IMR-90 (cell line): Measurements from ENCODE around the gene PTEN. TPM values are rescaled to one million over a fixed set of nuclear protein-coding genes. Genes with fewer than 3 reads are reported as not detected.

Source experiments
- ATAC-seq: fragments of 200-7000 bp; cut with Tn5 transposase; 2 replicates; pipeline ENCODE4 v1.9.1; 2020; ENCODE audit warnings: low read depth, mild to moderate bottlenecking, moderate library complexity
- BruUV-seq: library from RNA; stranded (reverse); fragments of 400-500 nt; replicated peaks from 2 replicates; lab custom pipeline; 2021; lab: Mats Ljungman, UMichigan
- CTCF ChIA-PET: fragments of 300-600 bp; formaldehyde crosslinking; extraction: SDS; loops from one replicate; lab custom pipeline; 2021; ENCODE audit warnings: antibody characterized with exemption; lab: Yijun Ruan, JAX
- POLR2A ChIA-PET: fragments of 300-600 bp; sonication (Branson Sonifier 250); formaldehyde crosslinking; loops from one replicate; lab custom pipeline; 2022; ENCODE audit warnings: antibody characterized with exemption; ENCODE audit not compliant: unreplicated experiment; lab: Charles Lee
- DNase-seq: peaks from one replicate; pipeline ENCODE4 v3.0.0; 2013
- H2AFZ ChIP-seq: replicated peaks from 2 replicates; pipeline ENCODE3; 2013; ENCODE audit warnings: low read length, mild to moderate bottlenecking; ENCODE audit not compliant: poor library complexity
- H2AK5ac ChIP-seq: 2 replicates; pipeline ENCODE4 v1.6.1; 2013; ENCODE audit warnings: low read depth, low read length, inconsistent platforms
- H2AK9ac ChIP-seq: replicated peaks from 2 replicates; pipeline ENCODE3; 2013; ENCODE audit warnings: mild to moderate bottlenecking, low read depth, low read length, moderate library complexity; ENCODE audit not compliant: poor library complexity
- H2BK120ac ChIP-seq: 2 replicates; pipeline ENCODE4 v1.6.1; 2013; ENCODE audit warnings: low read depth, low read length, inconsistent platforms
- H2BK15ac ChIP-seq: 3 replicates; pipeline ENCODE4 v1.6.1; 2013; ENCODE audit warnings: low read depth, low read length, inconsistent platforms
- H2BK20ac ChIP-seq: 2 replicates; pipeline ENCODE4 v1.6.1; 2013; ENCODE audit warnings: low read depth, mild to moderate bottlenecking, inconsistent platforms, low read length, moderate library complexity
- H2BK5ac ChIP-seq: 2 replicates; pipeline ENCODE4 v1.6.1; 2013; ENCODE audit warnings: mild to moderate bottlenecking, low read depth, low read length, inconsistent platforms; ENCODE audit not compliant: poor library complexity, severe bottlenecking
- H3K14ac ChIP-seq: replicated peaks from 2 replicates; pipeline ENCODE4 v1.6.1; 2013; ENCODE audit warnings: low read depth, low read length, inconsistent platforms
- H3K18ac ChIP-seq: 2 replicates; pipeline ENCODE4 v1.6.1; 2013; ENCODE audit warnings: low read depth, low read length, control low read depth
- H3K23ac ChIP-seq: 2 replicates; pipeline ENCODE4 v1.6.1; 2013; ENCODE audit warnings: low read depth, low read length, inconsistent platforms
- H3K27ac ChIP-seq: 2 replicates; pipeline ENCODE4 v1.5.1; 2013; ENCODE audit warnings: mild to moderate bottlenecking, control low read depth, low read length; ENCODE audit not compliant: insufficient read depth
- H3K27me3 ChIP-seq: 2 replicates; pipeline ENCODE4 v1.6.1; 2013; ENCODE audit warnings: low read length; ENCODE audit not compliant: control insufficient read depth, insufficient read depth
- H3K36me3 ChIP-seq: 2 replicates; pipeline ENCODE4 v1.6.1; 2013; ENCODE audit warnings: low read length, mixed read lengths; ENCODE audit not compliant: control insufficient read depth, insufficient read depth
- H3K4ac ChIP-seq: 2 replicates; pipeline ENCODE4 v1.6.1; 2013; ENCODE audit warnings: low read depth, low read length, inconsistent platforms
- H3K4me1 ChIP-seq: 2 replicates; pipeline ENCODE4 v1.6.1; 2013; ENCODE audit warnings: low read length, mixed read lengths; ENCODE audit not compliant: control insufficient read depth, insufficient read depth
- H3K4me2 ChIP-seq: 2 replicates; pipeline ENCODE4 v1.6.1; 2013; ENCODE audit warnings: low read depth, mild to moderate bottlenecking, control low read depth, low read length, moderate library complexity
- H3K4me3 ChIP-seq: 2 replicates; pipeline ENCODE4 v1.5.1; 2013; ENCODE audit warnings: low read depth, mild to moderate bottlenecking, control low read depth, low read length, moderate library complexity; ENCODE audit not compliant: insufficient read depth
- H3K56ac ChIP-seq: 2 replicates; pipeline ENCODE4 v1.6.1; 2013; ENCODE audit warnings: low read length, inconsistent platforms; ENCODE audit not compliant: insufficient read depth; ENCODE audit errors: extremely low read depth
- H3K79me1 ChIP-seq, 2 experiments: 2 replicates each; pipeline ENCODE4 v1.6.1; 2013; ENCODE audit warnings: low read length in 2 of 2, inconsistent platforms in 1 of 2, low read depth in 1 of 2
- H3K9ac ChIP-seq: 2 replicates; pipeline ENCODE4 v1.6.1; 2013; ENCODE audit warnings: low read depth, low read length, control low read depth
- H3K9me1 ChIP-seq: 2 replicates; pipeline ENCODE4 v1.6.1; 2013; ENCODE audit warnings: low read length, inconsistent platforms; ENCODE audit not compliant: insufficient read depth
- H3K9me3 ChIP-seq: 2 replicates; pipeline ENCODE4 v1.6.1; 2013; ENCODE audit warnings: low read length; ENCODE audit not compliant: control insufficient read depth, insufficient read depth
- H4K20me1 ChIP-seq: 2 replicates; pipeline ENCODE4 v1.6.1; 2013; ENCODE audit warnings: low read length, inconsistent platforms; ENCODE audit not compliant: insufficient read depth
- H4K5ac ChIP-seq: 2 replicates; pipeline ENCODE4 v1.6.1; 2013; ENCODE audit warnings: mild to moderate bottlenecking, low read depth, low read length, control low read depth
- H4K8ac ChIP-seq, 2 experiments: 2 replicates each; pipeline ENCODE4 v1.6.1; 2013; ENCODE audit warnings: low read depth in 2 of 2, low read length in 2 of 2, control low read depth in 1 of 2, inconsistent platforms in 1 of 2
- H4K91ac ChIP-seq: 2 replicates; pipeline ENCODE4 v1.6.1; 2013; ENCODE audit warnings: low read depth, low read length, inconsistent platforms; ENCODE audit not compliant: insufficient read depth
- FOS ChIP-seq: fragments of 150-350 bp; IDR thresholded peaks from 2 replicates; pipeline ENCODE4 v1.6.1; 2016; ENCODE audit warnings: low read depth, low read length
- MAZ ChIP-seq: IDR thresholded peaks from 2 replicates; pipeline ENCODE4 v1.6.1; 2012; ENCODE audit warnings: low read depth, mild to moderate bottlenecking, low read length, improper control_type of control experiment, moderate library complexity, borderline replicate concordance
- WGBS, 2 experiments: methylation state at CpG; one replicate each; pipeline versions ENCODE4 v1.1.5 to v1.1.7; 2013; ENCODE audit warnings: missing lambda C conversion rate in 2 of 2; ENCODE audit not compliant: insufficient read length in 1 of 2; ENCODE audit errors: extremely low coverage in 2 of 2; 5-methylcytosine and 5-hydroxymethylcytosine counted together
- dilution Hi-C: fragments of 300-500 bp; cut with HindIII; formaldehyde crosslinking; loops from one replicate; pipeline ENCODE4 v1.14.3; 2018; ENCODE audit warnings: low sequenced_read_pairs; ENCODE audit not compliant: unreplicated experiment
- in situ Hi-C: fragments of 300-500 bp; cut with MboI; formaldehyde crosslinking; loops from 3 replicates; pipeline ENCODE4 v1.14.3; 2019; ENCODE audit warnings: low sequenced_read_pairs, inconsistent platforms, mixed read lengths
- intact Hi-C: fragments of 100-400 bp; cut with micrococcal nuclease; formaldehyde crosslinking; loops from 2 replicates; pipeline ENCODE4 v1.10.0; 2022
- polyA plus RNA-seq, 3 experiments: library from polyadenylated mRNA; depleted of rRNA; stranded (reverse); fragments of >200 nt; gene quantifications; 2 replicates each; pipeline ENCODE4 v1.2.3, GENCODE V29; 2012; ENCODE audit warnings: low replicate concordance in 1 of 3
- total RNA-seq: library from RNA; depleted of rRNA; stranded (reverse); fragments of >200 nt; gene quantifications from 2 replicates; pipeline ENCODE4 v1.2.3, GENCODE V29; 2012

Gene PTEN
- total and polyA plus RNA-seq, 2 of the 4 experiments (the other 2 are of a cell fraction) = 12.0 to 38.9 TPM

DNA sequence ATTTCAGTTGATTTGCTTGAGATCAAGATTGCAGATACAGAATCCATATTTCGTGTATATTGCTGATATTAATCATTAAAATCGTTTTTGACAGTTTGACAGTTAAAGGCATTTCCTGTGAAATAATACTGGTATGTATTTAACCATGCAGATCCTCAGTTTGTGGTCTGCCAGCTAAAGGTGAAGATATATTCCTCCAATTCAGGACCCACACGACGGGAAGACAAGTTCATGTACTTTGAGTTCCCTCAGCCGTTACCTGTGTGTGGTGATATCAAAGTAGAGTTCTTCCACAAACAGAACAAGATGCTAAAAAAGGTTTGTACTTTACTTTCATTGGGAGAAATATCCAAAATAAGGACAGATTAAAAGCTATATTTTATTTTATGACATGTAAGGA, 94.3 kb downstream of the PTEN start:
- Histone ChIP-seq H3K27me3 (no peaks in the 10 kb centered on the region), H3K23ac (no peak overlapping the region), H3K4me2 (no peak overlapping the region), H3K4me1 (peaks cover 3% of the 10 kb centered on the region), H2BK5ac (no peak overlapping the region), H2AK5ac (no peak overlapping the region; the same call in 1 of the 2 replicates), H3K9me1 (no peaks in the 10 kb centered on the region), H3K4me3 (no peak overlapping the region), H2AK9ac (no peak overlapping the region), H3K36me3 (peaks cover 23% of the 10 kb centered on the region), H3K4ac (no peak overlapping the region), H3K79me1 (peaks cover 10 to 25% of the 10 kb centered on the region in 2 experiments; a peak in 3 of 4 replicates), H4K20me1 (peaks cover 6% of the 10 kb centered on the region; the same call in 1 of the 2 replicates), H3K9ac (no peak overlapping the region), H3K27ac (no peak overlapping the region), H2BK20ac (no peak overlapping the region), H2BK15ac (no peak overlapping the region), H4K91ac (no peak overlapping the region), H3K14ac (no peak overlapping the region), H3K18ac (no peak overlapping the region), H2BK120ac (no peak overlapping the region), H3K56ac (no peak overlapping the region), H2AFZ (no peak overlapping the region), H3K9me3 (no peaks in the 10 kb centered on the region), H4K5ac (no peak overlapping the region), H4K8ac (no peak overlapping the region)
- TF ChIP-seq FOS = no peak
- TF ChIP-seq MAZ = no peak
- ChIA-PET POLR2A (no interaction called here), CTCF (no interaction called here)
- in situ Hi-C loops (no loop called here), intact Hi-C loops (no loop called here), dilution Hi-C loops (no loop called here)
- no CpG with 5 or more reads among the region's 5 CpGs for WGBS, 2 experiments
- ATAC-seq (no peak), DNase-seq (no peak)
- BruUV-seq = no TSS peak
